MM.1S (cell line): ENCODE measurements around the gene BCDIN3D.

Source experiments
- DNase-seq: peaks from one replicate; pipeline ENCODE4 v3.0.0-alpha.2; 2015
- H2AFZ ChIP-seq: fragments of 300-600 bp; sonication (generic); 2 replicates; pipeline ENCODE4 v1.6.0; 2016; ENCODE audit warnings: antibody characterized with exemption, low read length
- H3F3A ChIP-seq: fragments of 300-600 bp; sonication (generic); 2 replicates; pipeline ENCODE4 v1.6.1; 2016; ENCODE audit warnings: mild to moderate bottlenecking, antibody characterized with exemption, low read length, moderate library complexity, mixed read lengths; ENCODE audit not compliant: insufficient read depth
- H3K27ac ChIP-seq: fragments of 300-600 bp; sonication (generic); 2 replicates; pipeline ENCODE4 v1.5.1; 2016; ENCODE audit warnings: mild to moderate bottlenecking, low read length
- H3K27me3 ChIP-seq: fragments of 300-600 bp; sonication (generic); replicated peaks from 2 replicates; pipeline ENCODE4 v1.6.0; 2016; ENCODE audit warnings: low read length; ENCODE audit not compliant: insufficient read depth
- H3K36me3 ChIP-seq: fragments of 300-600 bp; sonication (generic); replicated peaks from 2 replicates; pipeline ENCODE4 v1.6.1; 2016; ENCODE audit warnings: mild to moderate bottlenecking, low read length, mixed read lengths; ENCODE audit not compliant: insufficient read depth
- H3K4me1 ChIP-seq: fragments of 300-600 bp; sonication (generic); 2 replicates; pipeline ENCODE4 v1.6.1; 2016; ENCODE audit warnings: low read length, mixed read lengths
- H3K4me2 ChIP-seq: fragments of 300-600 bp; sonication (generic); 2 replicates; pipeline ENCODE4 v1.6.0; 2016; ENCODE audit warnings: low read depth, low read length
- H3K4me3 ChIP-seq: fragments of 300-600 bp; sonication (generic); 2 replicates; pipeline ENCODE4 v1.5.1; 2016; ENCODE audit warnings: low read length, mixed read lengths
- H3K79me2 ChIP-seq: fragments of 300-600 bp; sonication (generic); 2 replicates; pipeline ENCODE4 v1.6.1; 2016; ENCODE audit warnings: mixed run types, low read length, mixed read lengths
- H3K9ac ChIP-seq: fragments of 300-600 bp; sonication (generic); 2 replicates; pipeline ENCODE4 v1.6.1; 2016; ENCODE audit warnings: low read length, mixed read lengths
- H3K9me2 ChIP-seq: fragments of 300-600 bp; sonication (generic); replicated peaks from 2 replicates; pipeline ENCODE4 v1.6.1; 2016; ENCODE audit warnings: mild to moderate bottlenecking, low read length, mixed read lengths; ENCODE audit not compliant: insufficient read depth
- H3K9me3 ChIP-seq: fragments of 300-600 bp; sonication (generic); replicated peaks from 2 replicates; pipeline ENCODE4 v1.6.1; 2016; ENCODE audit warnings: mild to moderate bottlenecking, low read length, mixed read lengths; ENCODE audit not compliant: insufficient read depth
- H4K20me1 ChIP-seq: fragments of 300-600 bp; sonication (generic); 2 replicates; pipeline ENCODE4 v1.6.1; 2016; ENCODE audit warnings: mild to moderate bottlenecking, low read length, moderate library complexity, mixed read lengths; ENCODE audit not compliant: insufficient read depth
- EZH2 ChIP-seq: fragments of 300-600 bp; sonication (generic); optimal IDR thresholded peaks from 2 replicates; pipeline ENCODE3; 2017; ENCODE audit warnings: low read depth, mild to moderate bottlenecking, antibody characterized with exemption, low read length, mixed read lengths
- EZH2phosphoT487 ChIP-seq: fragments of 300-600 bp; sonication (generic); IDR thresholded peaks from 2 replicates; pipeline ENCODE4 v1.6.1; 2018; ENCODE audit warnings: antibody characterized with exemption, low read length
- TF ChIP-seq, protein P1 (sequence below): fragments of 300-600 bp; sonication (generic); IDR thresholded peaks from 2 replicates; pipeline ENCODE4 v1.5.1; 2016; ENCODE audit warnings: antibody characterized with exemption, low read length, mixed read lengths

Gene BCDIN3D

DNA sequence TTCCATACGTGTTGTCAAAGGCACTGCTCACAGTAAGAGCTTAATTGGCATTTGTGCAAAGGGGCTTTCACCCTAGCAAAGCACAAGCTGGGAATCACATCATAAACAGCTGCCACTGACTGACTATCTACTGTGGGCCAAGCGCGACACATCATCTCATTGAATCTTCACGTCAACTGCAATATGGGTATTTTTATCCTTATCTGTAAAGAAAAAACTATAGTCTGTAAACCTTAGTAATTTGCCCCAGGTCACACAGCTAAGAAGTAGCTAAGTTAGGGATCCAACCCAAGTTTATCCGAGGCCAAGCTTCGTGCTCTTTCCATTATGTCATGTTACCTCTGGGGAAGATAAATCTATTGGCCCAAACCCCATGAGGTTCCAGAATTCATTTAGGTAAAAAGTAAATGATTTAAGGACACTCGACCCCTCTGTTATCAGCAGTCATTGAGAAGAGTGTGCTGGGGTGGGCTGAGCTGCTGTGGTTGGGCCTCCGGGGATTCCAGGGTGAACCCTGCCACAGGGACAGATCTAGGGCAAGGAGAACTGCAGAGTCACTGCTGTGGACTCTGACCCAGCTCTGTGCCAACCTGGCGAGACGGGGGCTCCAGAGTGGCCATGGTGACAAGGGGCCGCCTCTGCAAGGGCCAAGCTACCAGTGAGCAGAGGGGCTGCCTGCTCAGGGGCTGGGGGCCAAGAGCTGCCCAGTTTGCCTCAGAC lies 42.3 kb downstream of the BCDIN3D start:
- Histone ChIP-seq H3K27me3 (no peaks in the 10 kb centered on the region), H4K20me1 (no peaks in the 10 kb centered on the region), H3K79me2 (no peaks in the 10 kb centered on the region), H3F3A (no peaks in the 10 kb centered on the region), H3K9ac (no peak overlapping the region), H3K27ac (no peak overlapping the region), H3K36me3 (no peaks in the 10 kb centered on the region), H3K9me2 (no peaks in the 10 kb centered on the region), H3K9me3 (no peaks in the 10 kb centered on the region), H2AFZ (no peak overlapping the region), H3K4me3 (no peak overlapping the region), H3K4me2 (no peak overlapping the region), H3K4me1 (no peaks in the 10 kb centered on the region)
- no peak for DNase-seq
- TF ChIP-seq EZH2phosphoT487: no peak
- TF ChIP-seq, protein P1, sequence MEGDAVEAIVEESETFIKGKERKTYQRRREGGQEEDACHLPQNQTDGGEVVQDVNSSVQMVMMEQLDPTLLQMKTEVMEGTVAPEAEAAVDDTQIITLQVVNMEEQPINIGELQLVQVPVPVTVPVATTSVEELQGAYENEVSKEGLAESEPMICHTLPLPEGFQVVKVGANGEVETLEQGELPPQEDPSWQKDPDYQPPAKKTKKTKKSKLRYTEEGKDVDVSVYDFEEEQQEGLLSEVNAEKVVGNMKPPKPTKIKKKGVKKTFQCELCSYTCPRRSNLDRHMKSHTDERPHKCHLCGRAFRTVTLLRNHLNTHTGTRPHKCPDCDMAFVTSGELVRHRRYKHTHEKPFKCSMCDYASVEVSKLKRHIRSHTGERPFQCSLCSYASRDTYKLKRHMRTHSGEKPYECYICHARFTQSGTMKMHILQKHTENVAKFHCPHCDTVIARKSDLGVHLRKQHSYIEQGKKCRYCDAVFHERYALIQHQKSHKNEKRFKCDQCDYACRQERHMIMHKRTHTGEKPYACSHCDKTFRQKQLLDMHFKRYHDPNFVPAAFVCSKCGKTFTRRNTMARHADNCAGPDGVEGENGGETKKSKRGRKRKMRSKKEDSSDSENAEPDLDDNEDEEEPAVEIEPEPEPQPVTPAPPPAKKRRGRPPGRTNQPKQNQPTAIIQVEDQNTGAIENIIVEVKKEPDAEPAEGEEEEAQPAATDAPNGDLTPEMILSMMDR: no peak
- TF ChIP-seq EZH2: no peak

DNA sequence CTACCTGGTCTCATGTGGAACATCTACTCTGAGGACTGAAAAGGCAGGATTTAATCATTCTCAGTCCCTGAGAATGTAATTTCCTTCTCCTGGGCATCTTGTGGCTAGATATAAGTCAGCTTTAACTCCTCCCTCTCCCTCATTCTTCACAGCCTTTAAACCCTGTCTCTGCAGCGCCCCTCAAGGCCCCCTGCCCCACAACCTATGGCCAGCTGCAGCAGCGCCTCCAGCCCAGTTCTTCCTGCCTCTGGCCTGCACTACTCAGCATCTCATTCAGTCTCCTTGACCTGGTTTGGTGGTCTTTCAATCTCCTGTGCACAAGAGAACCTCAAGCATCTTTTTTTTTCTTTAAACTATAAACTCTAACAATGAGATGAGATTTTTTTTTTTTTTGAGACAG lies 44.0 kb downstream of the BCDIN3D start:
- Histone ChIP-seq H3K27ac (no peak overlapping the region), H3K9me2 (no peaks in the 10 kb centered on the region), H3K79me2 (no peaks in the 10 kb centered on the region), H3F3A (no peaks in the 10 kb centered on the region), H3K9me3 (no peaks in the 10 kb centered on the region), H4K20me1 (no peaks in the 10 kb centered on the region), H3K4me1 (no peaks in the 10 kb centered on the region), H2AFZ (no peak overlapping the region), H3K27me3 (no peaks in the 10 kb centered on the region), H3K36me3 (no peaks in the 10 kb centered on the region), H3K4me3 (no peak overlapping the region), H3K9ac (no peak overlapping the region), H3K4me2 (no peak overlapping the region)
- TF ChIP-seq EZH2 (no peak), EZH2phosphoT487 (no peak)
- TF ChIP-seq, protein P1: no peak
- DNase-seq: no peak

DNA sequence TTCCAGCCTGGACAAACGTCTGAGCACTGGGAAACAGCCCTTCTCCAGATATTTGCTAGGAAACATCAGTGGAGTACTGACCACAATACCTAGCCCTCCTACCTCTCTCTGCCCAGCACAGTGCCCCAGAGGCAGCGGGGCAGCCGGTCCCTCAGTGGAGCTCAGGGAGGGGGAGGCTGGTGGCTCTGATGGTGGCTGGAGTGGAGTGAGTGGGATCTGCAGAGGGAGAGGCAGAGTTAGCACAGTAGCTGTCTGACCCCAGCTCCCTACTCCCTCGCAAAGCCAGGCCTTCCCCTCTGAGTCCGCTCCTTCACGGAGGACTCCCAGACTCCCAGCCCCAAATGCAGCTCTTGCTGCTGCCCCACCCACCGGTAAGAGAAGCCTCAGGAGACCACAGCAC lies 44.7 kb downstream of the BCDIN3D start:
- DNase-seq: no peak
- H3K9ac ChIP-seq: no peak overlapping the region
- no peak overlapping the region for H3K27ac ChIP-seq
- no peaks in the 10 kb centered on the region for H3K9me3 ChIP-seq
- no peaks in the 10 kb centered on the region for H4K20me1 ChIP-seq
- no peaks in the 10 kb centered on the region for H3F3A ChIP-seq
- no peaks in the 10 kb centered on the region for H3K4me1 ChIP-seq
- no peak overlapping the region for H2AFZ ChIP-seq
- no peaks in the 10 kb centered on the region for H3K36me3 ChIP-seq
- H3K27me3 ChIP-seq: no peaks in the 10 kb centered on the region
- TF ChIP-seq EZH2phosphoT487: no peak
- TF ChIP-seq, protein P1: no peak
- no peak for TF ChIP-seq EZH2
- H3K79me2 ChIP-seq: no peaks in the 10 kb centered on the region
- H3K4me3 ChIP-seq: no peak overlapping the region
- H3K4me2 ChIP-seq: no peak overlapping the region
- H3K9me2 ChIP-seq: no peaks in the 10 kb centered on the region
